Measurements from ENCODE around the gene DEK.
A peak's percentile ranks its signal among the peaks of the same experiment; 100 is the strongest.
"Not testable (repeated sequence)": the region's sequence is repeated elsewhere in the genome, so short reads cannot be mapped to it uniquely, and the experiment has no call there.

Gene DEK

GRCh38 chr6:18240230-18240629 is 24.1 kb downstream of the DEK start:
- ATAC-seq (no peak), DNase-seq (no peak)

DNA sequence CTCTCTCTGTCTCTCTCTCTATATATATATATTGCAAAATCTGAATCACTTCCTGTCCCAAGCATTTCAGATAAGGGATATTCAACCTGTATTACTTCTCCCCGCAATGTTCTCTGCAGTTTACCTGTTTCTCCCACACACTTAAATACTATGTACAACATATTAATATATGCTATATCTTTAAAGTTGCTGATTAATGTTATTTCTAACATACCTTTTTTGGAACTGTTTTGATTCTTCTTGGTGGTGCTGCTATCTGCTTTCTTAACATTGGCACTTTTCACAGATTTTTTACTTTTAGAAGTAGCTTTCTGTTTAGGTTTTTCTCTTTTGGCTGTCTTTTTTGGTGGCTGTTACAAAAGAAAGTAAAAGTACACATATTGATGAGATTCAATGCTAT is 27.2 kb downstream of the DEK start:
- no peak for ATAC-seq

GRCh38 chr6:18235524-18235923 is 28.8 kb downstream of the DEK start:
- ATAC-seq (no peak), DNase-seq (no peak)

More for the DNA sequence above, 27.2 kb downstream of the DEK start:
- DNase-seq: no peak

GRCh38 chr6:18234564-18234963 is 29.8 kb downstream of the DEK start:
- no peak for DNase-seq
- no peak for ATAC-seq

DNA sequence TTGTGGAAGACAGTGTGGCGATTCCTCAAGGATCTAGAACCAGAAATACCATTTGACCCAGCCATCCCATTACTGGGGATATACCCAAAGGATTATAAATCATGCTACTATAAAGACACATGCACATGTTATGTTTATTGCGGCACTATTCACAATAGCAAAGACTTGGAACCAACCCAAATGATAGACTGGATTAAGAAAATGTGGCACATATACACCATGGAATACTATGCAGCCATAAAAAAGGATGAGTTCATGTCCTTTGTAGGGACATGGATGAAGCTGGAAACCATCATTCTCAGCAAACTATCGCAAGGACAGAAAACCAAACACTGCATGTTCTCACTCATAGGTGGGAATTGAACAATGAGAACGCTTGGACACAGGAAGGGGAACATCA is 30.6 kb downstream of the DEK start:
- ATAC-seq, DNase-seq: not testable (repeated sequence)

GRCh38 chr6:18231856-18232255 is 32.5 kb downstream of the DEK start:
- DNase-seq, ATAC-seq: not testable (repeated sequence)

DNA sequence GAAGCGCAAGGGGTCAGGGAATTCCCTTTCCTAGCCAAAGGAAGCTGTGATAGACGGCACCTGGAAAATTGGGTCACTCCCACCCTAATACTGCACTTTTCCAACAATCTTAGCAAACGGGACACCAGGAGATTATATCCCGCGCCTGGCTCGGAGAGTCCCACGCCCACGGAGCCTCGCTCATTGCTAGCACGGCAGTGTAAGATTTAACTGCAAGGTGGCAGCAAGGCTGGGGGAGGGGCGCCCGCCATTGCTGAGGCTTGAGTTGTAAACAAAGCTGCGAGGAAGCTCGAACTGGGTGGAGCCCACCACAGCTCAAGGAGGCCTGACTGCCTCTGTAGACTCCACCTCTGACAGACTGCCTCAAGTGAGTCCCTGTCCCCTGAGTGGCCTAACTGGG is 35.7 kb downstream of the DEK start:
- not testable (repeated sequence) for DNase-seq, ATAC-seq

DNA sequence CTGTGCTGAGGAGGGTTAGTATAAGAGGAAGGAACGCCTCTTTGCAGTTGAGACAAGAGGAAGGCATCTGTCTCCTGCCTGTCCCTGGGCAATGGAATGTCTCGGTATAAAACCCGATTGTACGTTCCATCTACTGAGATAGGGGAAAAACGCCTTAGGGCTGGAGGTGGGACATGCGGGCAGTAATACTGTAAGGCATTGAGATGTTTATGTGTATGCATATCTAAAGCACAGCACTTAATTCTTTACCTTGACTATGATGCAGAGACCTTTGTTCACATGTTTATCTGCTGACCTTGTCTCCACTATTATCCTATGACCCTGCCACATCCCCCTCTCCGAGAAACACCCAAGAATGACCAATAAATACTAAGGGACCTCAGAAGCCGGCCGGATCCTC is 37.2 kb downstream of the DEK start:
- not testable (repeated sequence) for ATAC-seq, DNase-seq

GRCh38 chr6:18226451-18227105 is 37.8 kb downstream of the DEK start:
- ATAC-seq, DNase-seq: not testable (repeated sequence)

- ATAC-seq (no peak), DNase-seq (no peak)
These were observed 43.1 kb downstream of the DEK start for GRCh38 chr6:18221288-18221615.

GRCh38 chr6:18219591-18219990 is 44.7 kb downstream of the DEK start:
- ATAC-seq (no peak), DNase-seq (no peak)

DNA sequence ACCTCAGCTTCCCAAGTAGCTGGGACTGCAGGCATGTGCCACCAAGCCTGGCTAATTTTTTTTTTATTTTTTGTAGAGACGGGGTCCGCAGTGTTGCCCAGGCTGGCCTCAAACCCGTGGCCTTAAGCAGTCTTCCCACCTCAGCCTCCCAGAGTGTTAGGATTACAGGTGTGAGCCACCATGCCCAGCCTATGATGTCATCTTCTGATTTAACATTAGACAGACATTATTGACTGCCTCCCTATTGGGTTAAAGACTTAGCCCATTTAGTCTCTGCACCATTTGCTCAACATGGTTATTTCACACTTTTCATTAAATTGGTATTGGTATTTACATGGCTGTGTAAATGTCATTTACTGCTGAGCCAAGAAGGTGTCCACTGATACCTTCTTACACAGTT is 46.1 kb downstream of the DEK start:
- no peak for ATAC-seq

GRCh38 chr6:18216411-18216810 is 47.9 kb downstream of the DEK start:
- ATAC-seq: no peak
- DNase-seq: no peak

More for the DNA sequence above, 46.1 kb downstream of the DEK start:
- no peak for DNase-seq

DNA sequence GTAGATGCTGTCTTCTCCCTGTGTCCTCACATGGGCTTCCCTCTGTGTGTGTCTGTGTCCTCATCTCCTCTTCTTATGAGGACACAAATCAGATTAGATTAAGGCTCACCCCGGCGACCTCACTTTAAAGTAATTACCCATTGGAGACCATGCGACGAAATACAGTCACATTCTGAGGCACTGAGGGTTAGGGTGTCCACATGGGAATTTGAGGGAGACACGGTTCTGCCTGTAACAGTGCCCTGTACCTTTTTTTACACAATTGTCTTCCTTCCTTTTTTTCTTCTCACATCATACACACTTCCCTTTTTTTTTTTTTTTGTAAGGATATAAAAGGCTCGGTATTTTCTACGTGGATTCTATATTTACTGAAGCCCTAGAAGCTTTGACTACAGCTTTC is 48.9 kb downstream of the DEK start:
- no peak for DNase-seq
- ATAC-seq: no peak

- ATAC-seq (no peak), DNase-seq (no peak)
These were observed 50.3 kb downstream of the DEK start for GRCh38 chr6:18214003-18214402.

DNA sequence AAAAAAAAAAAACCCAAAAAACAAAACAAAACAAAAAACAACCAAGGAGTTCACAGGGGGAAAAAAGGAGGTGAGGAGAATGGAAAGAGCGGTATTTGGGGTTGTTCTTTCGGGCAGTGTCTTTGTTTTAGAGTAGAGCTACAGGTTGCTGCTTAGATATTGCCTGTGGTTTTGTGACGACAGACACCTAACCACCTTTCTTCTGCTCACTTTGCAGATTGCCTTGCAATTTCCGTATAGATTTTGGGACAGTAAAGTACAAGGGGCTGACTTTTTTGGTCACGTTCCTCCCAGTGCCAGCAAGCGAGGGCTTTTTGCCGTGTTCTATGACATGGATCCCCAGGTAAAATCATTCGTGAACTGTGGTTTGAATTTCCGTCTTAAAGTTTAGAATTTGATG is 50.9 kb downstream of the DEK start:
- ATAC-seq (no peak), DNase-seq (no peak)

DNA sequence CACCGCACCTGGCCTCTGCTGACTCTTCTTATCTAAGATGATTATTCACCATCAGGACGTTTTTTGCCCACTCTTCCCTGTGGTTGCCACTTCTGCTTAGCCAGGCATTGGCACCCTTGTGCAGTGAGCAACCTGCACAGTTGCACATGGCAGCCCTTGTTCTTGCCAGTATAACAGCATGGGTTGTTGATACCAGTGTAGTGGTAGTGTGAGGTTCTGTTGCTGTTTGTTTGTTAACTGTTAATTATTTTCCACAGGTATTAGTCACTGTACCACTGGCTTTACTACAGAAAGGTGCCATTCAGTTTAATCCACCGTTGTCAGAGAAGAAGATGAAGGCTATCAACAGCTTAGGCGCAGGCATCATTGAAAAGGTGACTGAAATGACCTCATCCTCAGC is 52.1 kb downstream of the DEK start:
- ATAC-seq: no peak
- DNase-seq: no peak

GRCh38 chr6:18211338-18211737 is 53.0 kb downstream of the DEK start:
- no peak for DNase-seq

GRCh38 chr6:18210707-18211106 is 53.6 kb downstream of the DEK start:
- no peak for DNase-seq
- no peak for ATAC-seq

More at GRCh38 chr6:18211338-18211737, 53.0 kb downstream of the DEK start:
- peak; percentile 61 for ATAC-seq

- ATAC-seq (no peak), DNase-seq (no peak)
These were observed 54.7 kb downstream of the DEK start for GRCh38 chr6:18209539-18210197.

DNA sequence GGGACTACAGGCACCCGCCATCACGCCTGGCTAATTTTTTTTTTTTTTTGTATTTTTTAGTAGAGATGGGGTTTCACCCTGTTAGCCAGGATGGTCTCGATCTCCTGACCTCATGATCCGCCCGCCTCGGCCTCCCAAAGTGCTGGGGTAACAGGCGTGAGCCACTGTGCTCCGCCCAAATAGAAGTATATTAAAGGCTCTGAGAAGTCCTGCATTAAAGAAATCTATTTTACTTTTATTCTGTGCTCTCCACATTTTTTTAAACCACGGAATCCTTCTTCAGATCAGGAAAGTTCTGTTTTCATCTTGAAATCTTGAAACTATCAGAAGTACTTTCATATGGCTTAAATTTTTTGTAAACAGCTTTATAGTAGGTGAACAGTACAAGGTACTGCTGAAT is 55.6 kb downstream of the DEK start:
- DNase-seq, ATAC-seq: not testable (repeated sequence)

GRCh38 chr6:18207949-18208348 is 56.4 kb downstream of the DEK start:
- DNase-seq (no peak), ATAC-seq (no peak)

GRCh38 chr6:18207438-18207837 is 56.9 kb downstream of the DEK start:
- ATAC-seq: no peak

GRCh38 chr6:18206591-18206990 is 57.7 kb downstream of the DEK start:
- ATAC-seq: no peak

More at GRCh38 chr6:18207438-18207837, 56.9 kb downstream of the DEK start:
- DNase-seq: no peak

More at GRCh38 chr6:18206591-18206990, 57.7 kb downstream of the DEK start:
- DNase-seq: no peak

Measured in stimulated activated naive CD8-positive, alpha-beta T cell treated with anti-CD3 and anti-CD28 coated beads, Interleukin-15, Interleukin-2, amounts not matched to agents 100 U/mL and 50 U/mL, for 24 hours (primary cell).